Activated T-cell treated with anti-CD3 and anti-CD28 coated beads for 1 hour (primary cell): ENCODE data around the gene THBS4.
"Not testable (repeated sequence)": the region's sequence is repeated elsewhere in the genome, so short reads cannot be mapped to it uniquely, and the experiment has no call there.

ENCODE experiments used
- DNase-seq: peaks from one replicate; pipeline ENCODE4 v3.0.0-alpha.2; 2020; ENCODE audit warnings: low read depth

Gene THBS4

GRCh38 chr5:80076131-80077050 lies 41.2 kb downstream of the THBS4 start:
- no peak for DNase-seq

- DNase-seq, result no peak
Measured at GRCh38 chr5:80077051-80077714, 42.0 kb downstream of the THBS4 start.

DNA sequence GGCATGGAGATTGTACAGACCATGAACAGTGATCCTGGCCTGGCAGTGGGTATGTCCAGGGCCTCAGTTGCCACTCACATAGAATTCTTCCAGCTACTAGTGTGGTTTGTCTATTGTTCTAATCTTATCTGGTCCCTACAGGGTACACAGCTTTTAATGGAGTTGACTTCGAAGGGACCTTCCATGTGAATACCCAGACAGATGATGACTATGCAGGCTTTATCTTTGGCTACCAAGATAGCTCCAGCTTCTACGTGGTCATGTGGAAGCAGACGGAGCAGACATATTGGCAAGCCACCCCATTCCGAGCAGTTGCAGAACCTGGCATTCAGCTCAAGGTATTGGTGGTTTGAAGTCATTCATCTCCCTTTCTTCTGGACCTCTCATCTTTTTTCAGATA lies 43.8 kb downstream of the THBS4 start:
- no peak for DNase-seq

GRCh38 chr5:80082281-80082680 lies 47.1 kb downstream of the THBS4 start:
- no peak for DNase-seq

- peak; percentile 18 for DNase-seq
Measured at GRCh38 chr5:80082731-80083100, 47.6 kb downstream of the THBS4 start.

DNA sequence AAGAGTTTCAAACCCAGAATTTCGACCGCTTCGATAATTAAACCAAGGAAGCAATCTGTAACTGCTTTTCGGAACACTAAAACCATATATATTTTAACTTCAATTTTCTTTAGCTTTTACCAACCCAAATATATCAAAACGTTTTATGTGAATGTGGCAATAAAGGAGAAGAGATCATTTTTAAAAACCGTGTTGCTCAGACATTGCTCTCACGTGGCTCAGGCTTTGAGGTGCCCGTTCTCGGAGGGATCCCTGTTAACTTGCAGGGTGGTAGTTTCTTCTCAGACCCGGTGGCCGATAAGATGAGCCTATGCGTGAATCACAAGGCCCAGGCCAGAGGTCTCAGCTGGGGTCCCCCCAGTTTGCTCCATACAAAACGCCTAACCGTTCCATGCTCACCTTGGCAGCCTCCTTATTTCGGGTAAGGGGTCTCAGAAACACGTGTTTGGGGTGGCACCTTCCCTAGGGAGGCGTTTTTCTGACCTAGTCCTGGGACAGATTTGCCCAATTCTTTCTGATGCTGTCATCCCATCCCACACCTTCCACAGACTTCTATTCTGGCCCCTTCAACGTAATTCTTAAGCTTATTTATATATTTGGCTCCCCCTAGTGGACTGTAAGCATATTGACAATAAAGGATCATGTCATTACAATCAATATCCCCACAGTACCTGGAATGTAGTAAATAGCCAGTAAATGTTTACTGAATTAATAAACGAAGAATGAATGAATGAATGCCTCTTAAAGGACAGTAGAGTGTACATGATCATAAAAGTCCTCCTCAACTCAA lies 48.1 kb downstream of the THBS4 start:
- no peak for DNase-seq

DNA sequence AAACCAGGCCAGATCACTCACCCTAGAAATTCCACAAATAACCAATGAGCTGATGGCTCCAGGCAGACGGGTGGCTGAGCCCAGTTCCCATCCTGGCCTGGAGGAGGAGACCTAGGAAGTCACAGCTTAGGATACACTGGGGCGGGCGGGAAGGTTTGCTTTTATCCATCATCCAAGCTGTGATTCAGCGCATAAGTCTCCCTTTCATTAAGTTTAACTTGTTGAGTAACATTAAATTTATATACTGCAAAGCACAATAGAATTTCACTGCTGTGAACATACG lies 55.7 kb downstream of the THBS4 start:
- no peak for DNase-seq

DNA sequence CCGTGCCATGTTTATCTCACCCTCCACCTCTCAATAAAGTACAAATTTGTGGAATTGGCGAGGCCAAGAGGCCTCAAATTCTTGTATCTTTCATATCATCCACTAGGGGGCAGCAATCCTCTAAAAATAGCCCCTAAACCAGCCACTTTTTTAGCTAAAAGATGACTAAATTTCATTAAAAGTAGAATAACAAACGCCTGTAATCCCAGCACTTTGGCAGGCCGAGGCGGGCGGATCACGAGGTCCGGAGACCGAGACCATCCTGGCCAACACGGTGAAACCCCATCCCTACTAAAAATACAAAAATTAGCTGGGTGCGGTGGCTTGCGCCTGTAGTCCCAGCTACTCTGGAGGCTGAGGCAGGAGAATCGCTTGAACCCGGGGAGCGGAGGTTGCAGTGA lies 56.6 kb downstream of the THBS4 start:
- not testable (repeated sequence) for DNase-seq

DNA sequence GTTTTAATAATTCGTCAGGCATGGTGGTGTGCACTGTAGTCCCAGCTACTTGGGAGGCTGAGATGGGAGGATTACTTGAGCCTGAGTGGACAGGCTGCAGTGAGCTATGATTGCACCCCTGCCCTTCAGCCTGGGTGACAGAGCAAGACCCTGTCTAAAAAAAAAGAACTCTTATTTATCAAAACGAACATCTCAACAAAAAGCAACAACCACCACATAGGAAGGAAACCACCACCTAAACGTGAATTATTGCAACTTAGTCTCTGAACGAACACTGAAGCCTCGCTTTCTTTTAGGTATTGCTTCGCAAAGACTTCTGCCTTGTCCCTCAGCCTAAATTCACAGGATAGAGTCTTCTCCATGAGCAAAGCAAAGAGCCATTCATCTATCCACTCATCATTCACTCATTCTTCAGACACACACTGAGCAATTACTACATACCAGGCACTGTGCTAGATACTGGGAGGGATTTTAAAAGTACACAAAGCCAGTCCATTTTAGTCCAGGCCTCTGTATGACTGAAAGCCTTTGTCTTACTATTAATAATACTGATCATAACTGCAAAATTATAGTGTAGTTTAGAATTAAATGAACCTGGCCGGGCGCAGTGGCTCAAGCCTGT lies 57.4 kb downstream of the THBS4 start:
- DNase-seq, result no peak

- DNase-seq, result no peak
Measured at GRCh38 chr5:80093796-80094195, 58.6 kb downstream of the THBS4 start.

DNA sequence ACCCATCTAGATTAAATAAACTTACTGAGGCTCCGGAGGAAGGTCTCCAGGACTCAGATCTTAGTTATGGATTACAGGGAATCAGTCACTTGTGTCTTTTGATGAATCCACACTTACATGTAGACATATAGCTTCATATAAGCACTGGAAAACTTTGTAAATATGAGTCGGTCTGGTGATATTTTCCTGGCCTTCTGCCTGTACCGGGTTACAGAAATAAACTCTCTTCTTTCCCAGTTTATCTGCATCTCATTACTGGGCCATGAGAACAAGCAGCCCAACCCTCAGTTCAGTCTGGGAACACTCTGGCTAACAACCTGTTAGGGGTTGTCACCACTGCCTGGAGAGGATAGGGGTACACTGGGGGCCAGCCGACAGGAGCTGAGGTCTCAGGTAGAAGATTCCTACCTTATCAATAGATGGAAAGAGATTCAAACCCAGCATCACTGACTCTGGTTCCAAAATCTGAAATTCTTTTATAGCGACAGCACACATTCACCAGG lies 59.1 kb downstream of the THBS4 start:
- DNase-seq, result no peak

- DNase-seq, result no peak
Measured at GRCh38 chr5:80097451-80097850, 62.3 kb downstream of the THBS4 start.

- DNase-seq, result no peak
Measured at GRCh38 chr5:80101993-80102392, 66.8 kb downstream of the THBS4 start.

DNA sequence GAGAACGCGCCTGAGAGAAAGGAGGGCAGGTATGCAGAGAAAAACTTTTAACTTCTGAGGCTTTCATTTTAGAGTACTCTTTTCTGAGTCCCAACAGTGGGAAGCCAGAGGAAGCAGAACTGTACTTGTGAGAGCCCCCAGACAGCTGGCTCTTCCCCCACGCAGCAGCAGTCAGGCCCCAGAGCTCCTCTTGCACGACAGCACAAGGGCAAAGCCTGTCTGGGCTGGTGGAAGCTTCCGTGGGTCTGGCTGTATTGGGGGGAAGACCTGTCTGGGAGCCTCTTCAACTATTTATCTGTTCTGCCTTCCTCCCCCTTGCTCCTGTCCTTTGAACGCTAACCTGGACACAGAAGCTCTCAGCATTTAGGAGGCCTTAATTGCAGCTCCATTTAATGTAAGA lies 68.2 kb downstream of the THBS4 start:
- DNase-seq, result no peak

DNA sequence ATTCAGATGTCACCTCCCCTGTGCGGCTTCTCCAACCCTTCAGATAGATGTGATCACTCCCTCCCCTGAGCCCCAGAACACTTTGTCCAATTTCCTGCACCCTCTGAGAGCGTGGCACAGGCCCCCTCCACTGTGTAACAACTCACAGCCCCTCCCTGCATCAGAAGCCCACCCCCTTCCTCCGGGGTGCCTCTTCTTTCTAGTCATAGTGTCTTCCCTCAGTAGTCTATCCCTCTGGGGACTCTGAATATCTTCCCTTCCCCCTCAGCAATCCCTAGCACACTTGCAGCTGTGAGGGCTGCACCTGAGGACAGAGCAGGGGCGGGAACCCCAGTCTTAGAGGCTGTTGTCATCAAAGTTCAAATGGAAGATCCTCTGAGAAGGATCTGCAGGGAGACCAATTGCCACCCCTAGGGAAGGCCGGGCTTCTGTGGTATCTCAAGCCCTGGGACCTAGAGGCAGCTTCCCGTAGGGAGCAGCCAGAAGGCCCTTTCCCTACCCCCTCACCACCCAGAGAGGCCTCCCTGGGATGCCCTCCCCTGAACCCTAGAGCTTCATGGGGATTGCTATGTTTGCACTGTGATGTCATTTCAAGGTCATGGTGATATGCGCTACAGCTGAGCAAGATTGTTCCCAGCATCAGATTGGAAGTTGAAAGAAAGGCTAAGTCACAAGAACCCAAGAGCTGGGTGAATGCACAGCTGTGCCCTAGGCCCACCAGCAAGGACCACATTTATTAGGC lies 70.7 kb downstream of the THBS4 start:
- DNase-seq, result no peak

- DNase-seq, result no peak
Measured at GRCh38 chr5:80106916-80107315, 71.8 kb downstream of the THBS4 start.

- no peak for DNase-seq
Measured at GRCh38 chr5:80109646-80110478, 74.7 kb downstream of the THBS4 start.

GRCh38 chr5:80111376-80111990 lies 76.3 kb downstream of the THBS4 start:
- DNase-seq, result not testable (repeated sequence)

DNA sequence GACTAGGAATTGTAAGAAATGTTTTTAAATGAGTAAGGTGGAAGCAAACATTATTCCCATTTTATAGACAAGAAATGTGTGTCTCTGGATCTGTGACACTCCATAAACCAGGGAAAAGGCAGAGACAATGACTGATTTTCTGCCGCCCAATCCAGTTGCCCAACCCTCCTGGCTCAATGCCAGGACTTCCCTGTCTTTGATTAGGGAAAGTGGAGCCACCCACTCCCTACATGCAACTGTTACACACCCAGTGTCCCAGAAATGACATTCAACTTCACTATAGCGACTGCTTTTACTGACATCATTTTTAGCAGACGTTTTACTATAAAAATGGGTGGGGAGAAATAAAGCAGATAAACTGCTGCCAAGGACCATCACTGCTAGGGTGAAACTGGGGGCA lies 79.7 kb downstream of the THBS4 start:
- no peak for DNase-seq

GRCh38 chr5:80116000-80116399 lies 80.9 kb downstream of the THBS4 start:
- no peak for DNase-seq
